NCI-H2171 treated with DMSO at 0.1 percent for 48 hours (cell line): Measurements from ENCODE around the gene ZNF418.
A peak's percentile ranks its signal among the peaks of the same experiment; 100 is the strongest.
"Not testable (repeated sequence)": the region's sequence is repeated elsewhere in the genome, so short reads cannot be mapped to it uniquely, and the experiment has no call there.

ENCODE experiments used
- DNase-seq: peaks from one replicate; lab custom pipeline; 2025; lab: John Stamatoyannopoulos, UW

Gene ZNF418

DNA sequence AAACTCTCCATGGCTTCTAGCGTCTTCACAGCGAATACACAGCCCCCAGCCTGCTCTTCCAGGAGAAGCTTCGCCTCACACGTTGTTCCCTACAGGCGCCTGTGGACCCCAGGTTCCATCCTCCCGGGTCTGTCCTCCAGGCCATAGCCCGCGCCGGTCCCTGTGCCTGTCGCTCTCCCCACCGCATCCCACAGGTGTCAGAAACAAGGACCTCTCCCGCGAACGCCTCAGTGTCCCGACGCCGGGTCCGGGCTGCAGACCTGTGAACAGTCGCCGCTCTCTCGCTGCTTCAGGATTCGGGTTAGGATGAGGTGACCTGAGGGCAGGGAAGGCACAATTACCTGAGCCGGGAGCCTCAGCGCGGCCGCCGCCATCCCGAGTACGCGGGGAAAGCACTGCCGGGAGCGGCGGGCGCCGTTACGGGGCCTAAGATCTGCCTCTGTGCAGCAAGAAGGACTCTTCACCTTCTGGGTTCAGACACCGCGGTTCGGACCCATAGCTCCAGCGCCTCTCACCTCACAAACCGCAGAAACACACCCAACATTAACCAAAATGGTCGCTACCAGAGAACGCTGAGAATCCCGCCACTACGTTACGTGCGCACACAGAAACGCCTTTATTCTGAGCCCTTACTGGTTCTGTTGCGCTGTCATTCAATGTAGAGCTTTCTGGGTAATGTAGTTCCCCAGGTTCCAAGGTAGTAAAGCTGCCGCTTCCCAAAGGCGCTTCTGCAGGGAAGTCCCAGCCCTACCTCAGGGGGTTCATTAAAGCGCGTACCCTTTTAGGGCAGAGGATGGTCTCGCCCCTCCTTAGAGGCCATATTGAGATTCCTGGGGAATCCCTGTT, at the start of gene ZNF418:
TSS of gene ZNF418 (minus strand) at position 583 of the 846 bp plus-strand sequence. CDS start 1,580 bp downstream, outside the sequence.
- peak; percentile 90 for DNase-seq

DNA sequence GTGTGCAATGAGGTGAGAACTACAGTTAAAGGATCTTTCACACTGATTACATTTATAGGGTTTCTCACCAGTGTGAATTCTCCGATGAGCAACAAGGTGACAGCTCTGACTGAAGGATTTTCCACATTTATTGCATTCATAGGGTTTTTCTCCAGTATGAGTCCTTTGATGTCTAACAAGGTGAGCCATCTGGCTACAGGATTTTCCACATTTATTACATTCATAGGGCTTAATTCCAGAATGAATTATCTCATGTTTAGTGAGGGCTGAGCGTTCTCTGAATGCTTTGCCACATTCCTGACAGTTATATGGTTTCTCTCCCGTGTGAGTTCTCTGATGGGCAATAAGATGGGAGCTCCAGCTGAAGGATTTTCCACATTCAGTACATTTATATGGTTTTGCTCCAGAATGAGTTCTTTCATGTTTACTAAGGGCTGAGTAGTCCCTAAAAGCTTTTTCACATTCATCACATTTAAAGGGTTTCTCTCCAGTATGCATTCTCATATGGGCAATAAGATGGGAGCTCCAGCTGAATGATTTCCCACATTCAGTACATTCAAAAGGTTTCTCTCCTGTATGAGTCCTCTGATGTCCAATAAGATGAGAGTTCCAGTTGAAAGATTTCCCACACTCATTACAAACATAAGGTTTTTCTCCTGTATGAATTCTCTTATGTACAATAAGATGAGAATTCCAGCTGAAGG, 43.5 kb upstream of the ZNF418 start:
- peak; percentile 7 for DNase-seq

DNA sequence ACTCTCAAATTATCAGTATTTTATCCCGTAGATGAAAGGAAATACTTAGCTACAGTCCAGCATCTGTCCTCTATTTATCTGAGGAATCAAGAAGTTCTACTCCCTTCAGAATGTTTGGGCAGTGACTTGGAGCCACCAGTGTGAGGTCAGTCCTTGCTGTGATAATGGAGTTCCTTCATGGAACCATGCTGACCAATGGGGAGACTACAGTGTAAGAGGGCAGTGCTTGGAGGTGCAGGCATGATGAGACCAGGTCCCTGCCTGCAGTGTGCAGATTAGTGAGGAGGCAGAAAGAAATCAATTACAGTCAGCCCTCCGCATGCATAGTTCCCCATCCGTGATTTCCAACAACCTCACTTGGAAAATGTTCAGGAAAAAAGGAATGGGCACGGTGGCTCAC, 39.2 kb upstream of the ZNF418 start, which contains the start of gene C19orf18:
TSS of gene C19orf18 (minus strand) at position 101 of the 400 bp plus-strand sequence. CDS start 102 bp downstream, outside the sequence.
- DNase-seq, result no peak

DNA sequence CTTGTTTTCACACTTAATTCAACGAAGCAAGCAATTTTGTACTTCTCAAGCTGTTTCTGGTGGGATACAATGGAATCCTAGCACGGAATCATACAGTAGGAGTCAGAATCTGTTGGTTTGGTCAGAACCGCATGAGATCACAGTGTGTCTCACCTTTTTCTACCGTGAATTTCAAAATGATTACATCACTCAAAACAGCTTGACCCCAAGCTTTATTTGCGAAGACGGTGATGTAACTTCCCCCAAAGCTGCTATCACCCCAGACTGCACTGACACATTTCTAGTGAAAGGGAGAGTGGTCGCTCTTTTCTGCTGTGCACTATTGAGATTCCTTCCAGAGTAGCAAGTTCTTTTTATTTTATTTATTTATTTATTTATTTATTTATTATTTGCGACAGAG, 29.6 kb upstream of the ZNF418 start:
- no peak for DNase-seq

- DNase-seq, result no peak
These were observed 26.6 kb upstream of the ZNF418 start for GRCh38 chr19:57961785-57962184.

GRCh38 chr19:57954996-57955395, 19.8 kb upstream of the ZNF418 start:
- no peak for DNase-seq

DNA sequence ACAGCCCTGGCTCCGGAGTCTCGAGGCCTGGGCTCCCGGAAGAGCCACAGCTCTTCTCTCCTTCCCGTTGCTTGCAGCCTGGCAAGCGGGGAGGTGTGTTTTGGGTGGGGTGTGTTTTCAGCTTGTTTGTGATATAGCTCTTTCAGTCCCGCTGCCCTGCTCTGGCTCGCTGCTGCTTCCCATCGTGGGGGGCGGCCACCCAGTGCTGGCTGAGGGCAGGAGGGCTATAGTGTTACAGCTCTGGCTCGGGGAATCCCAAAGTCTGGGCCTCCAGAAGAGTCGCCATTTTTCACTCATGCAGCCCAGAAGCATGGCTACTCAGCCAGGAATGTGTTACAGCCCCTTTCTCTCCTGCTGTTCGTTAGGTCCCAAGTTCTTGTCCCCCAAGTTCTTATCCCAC, 14.5 kb upstream of the ZNF418 start:
- DNase-seq, result no peak

- DNase-seq, result no peak
These were observed 14.1 kb upstream of the ZNF418 start for GRCh38 chr19:57949296-57949695.

GRCh38 chr19:57947419-57948134, 12.4 kb upstream of the ZNF418 start, which contains the start of gene ZNF256:
TSS of gene ZNF256 (minus strand) at chr19:57947706. CDS start at chr19:57947474, 232 bp downstream.
- DNase-seq, result peak; percentile 95

GRCh38 chr19:57947088-57947418, 11.9 kb upstream of the ZNF418 start:
- no peak for DNase-seq

DNA sequence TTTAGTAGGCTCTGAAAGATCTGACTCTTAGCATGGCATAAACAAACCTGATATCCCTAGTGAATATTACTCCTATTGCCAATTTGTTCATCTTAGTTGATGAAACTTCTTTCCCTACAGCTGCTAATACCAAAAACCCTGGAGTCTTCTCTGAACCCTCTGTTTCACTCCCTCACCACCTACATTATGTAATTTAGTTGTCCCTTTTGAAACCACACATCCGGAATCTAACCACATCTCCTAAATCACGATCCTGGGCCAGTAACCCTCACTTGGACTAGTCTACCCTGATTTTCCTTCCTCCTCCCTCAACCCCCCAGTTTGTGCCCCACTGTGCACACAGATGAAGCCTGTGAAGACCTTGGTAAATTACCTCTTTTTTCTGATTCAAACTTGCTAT, 11.1 kb upstream of the ZNF418 start:
- DNase-seq, result no peak

GRCh38 chr19:57941593-57941992, 6.4 kb upstream of the ZNF418 start:
- no peak for DNase-seq

DNA sequence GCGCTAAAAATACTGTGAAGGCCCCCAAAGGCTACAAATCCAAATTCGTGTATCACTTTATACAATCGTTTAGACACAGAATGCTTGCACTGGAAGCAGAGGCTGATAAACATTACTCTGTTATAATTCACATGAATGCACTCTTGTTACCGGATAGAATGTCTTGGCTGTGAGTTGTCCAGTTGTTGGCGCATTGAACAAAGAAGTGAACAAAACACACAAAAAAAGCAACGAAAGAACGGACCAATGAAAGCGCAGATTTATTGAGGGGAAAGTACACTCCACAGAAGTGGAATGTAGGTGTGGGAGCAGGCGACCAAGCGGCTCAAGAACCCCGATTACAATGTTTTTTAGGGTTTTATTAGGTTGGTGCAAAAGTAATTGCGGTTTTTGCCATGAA, 529 bp upstream of the ZNF418 start:
- DNase-seq, result no peak

- DNase-seq, result no peak
These were observed 7.6 kb downstream of the ZNF418 start for GRCh38 chr19:57927587-57927986.

DNA sequence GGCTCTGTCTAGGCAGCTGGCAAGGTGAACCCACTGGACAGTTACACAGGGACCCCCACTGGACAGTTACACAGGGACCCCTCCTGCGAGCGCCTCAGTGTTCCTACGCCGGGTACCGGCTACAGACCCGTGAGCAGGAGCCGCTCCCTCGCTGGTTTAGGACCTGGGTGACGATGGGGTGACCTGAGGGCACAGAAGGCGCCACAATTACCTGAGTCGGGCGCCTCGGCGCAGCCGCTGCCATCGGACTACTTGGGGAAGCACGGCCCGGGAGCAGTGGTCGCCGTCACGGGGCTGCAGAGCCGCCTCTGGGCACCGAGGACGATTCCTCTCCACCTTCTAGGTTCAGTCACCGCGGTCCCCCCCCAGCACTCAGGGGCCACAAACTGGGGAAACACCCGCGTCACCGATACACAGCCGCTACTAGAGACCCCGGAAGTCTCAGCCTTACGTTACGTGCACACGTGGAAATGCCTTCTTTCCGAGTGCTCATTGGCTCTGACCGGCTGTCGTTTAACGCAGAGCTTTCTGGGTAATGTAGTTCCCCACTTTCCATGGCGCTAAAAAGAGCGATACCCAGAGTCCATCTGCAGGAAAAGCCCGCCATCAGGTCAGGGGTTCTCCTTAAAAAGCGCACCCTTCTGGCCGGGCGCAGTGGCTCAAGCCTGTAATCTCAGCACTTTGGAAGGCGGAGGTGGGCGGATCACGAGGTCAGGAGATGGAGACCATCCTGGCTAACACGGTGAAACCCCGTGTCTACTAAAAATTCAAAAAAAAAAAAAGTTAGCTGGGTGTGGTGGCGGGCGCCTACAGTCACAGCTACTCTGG, 18.8 kb downstream of the ZNF418 start, which contains the start of gene ZNF417:
TSS of gene ZNF417 (minus strand) at position 425 of the 828 bp plus-strand sequence. CDS start at position 244, 181 bp downstream.
- DNase-seq, result peak; percentile 97

- DNase-seq, result no peak
These were observed 20.7 kb downstream of the ZNF418 start for GRCh38 chr19:57914531-57914930.

DNA sequence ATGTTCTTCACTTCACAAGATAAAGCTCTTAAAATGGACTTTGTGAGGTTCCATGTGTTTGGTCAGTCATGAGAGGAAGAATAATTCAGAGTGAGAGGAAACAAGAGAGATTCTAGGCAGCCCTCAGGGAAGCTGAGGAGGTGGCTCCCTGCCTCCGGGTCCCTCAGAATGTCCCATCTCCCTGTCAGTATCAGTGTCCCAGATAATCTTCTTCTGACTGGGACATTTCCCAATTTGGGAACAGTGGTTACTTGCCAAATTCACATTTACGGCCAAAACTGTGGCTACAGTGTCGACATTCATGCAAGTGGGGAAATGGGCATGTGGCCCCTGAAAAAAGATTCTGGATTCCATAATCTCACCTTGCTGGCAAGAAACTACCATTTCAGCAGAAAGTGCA, 27.8 kb downstream of the ZNF418 start:
- no peak for DNase-seq

- no peak for DNase-seq
These were observed 29.9 kb downstream of the ZNF418 start for GRCh38 chr19:57905258-57905657.

GRCh38 chr19:57903618-57904184, 31.5 kb downstream of the ZNF418 start:
- DNase-seq, result no peak

DNA sequence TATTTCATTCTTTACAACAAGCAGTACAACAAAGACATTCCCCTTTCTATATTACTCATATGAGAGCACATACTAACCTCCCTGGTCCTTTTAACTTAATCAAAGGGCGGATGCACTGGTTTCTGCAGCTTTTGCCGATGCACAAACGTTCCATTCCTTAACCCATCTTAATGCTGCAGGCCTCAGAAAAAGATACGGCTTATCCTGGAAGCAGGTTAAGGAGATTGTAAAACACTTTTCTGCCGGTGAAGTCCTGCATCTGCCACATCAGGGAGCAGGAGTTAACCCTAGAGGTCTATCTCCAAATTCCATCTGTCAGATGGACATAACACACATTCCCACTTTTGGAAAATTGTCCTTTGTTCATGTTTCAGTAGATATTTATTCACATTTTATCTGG, 34.9 kb downstream of the ZNF418 start:
- no peak for DNase-seq

DNA sequence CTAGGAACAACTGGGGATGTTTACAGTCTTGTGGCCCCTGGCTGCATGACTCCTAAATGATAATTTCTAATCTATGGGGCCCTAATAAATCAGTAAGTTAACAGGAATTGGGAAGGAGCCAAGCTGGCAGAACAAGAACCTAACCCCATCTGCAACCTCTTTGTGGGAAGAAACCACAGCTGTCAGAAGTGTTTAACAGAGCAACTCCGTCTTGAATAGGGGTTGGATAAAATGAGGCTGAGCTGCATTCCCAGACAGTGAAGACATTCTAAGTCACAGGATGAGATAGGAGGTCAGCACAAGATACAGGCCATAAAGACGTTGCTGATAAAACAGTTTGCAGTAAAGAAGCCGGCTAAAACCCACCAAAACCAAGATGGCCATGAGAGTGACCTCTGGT, 44.5 kb downstream of the ZNF418 start:
- DNase-seq, result not testable (repeated sequence)
